ENCODE data around the gene ABCD2.

- TF ChIP-seq BHLHE40 (IDR thresholded peaks at IDR 0.05; ENCODE audit: borderline replicate concordance) (no peak), CTBP1 (IDR thresholded peaks at IDR 0.05; ENCODE audit: borderline replicate concordance) (no peak), PKNOX1 (IDR thresholded peaks at IDR 0.05) (no peak), ARNT (IDR thresholded peaks at IDR 0.05) (no peak), HDGF (IDR thresholded peaks at IDR 0.05; ENCODE audit: borderline replicate concordance) (no peak), FOXM1 (IDR thresholded peaks at IDR 0.05; ENCODE audit: borderline replicate concordance) (no peak), SUZ12 (IDR thresholded peaks at IDR 0.05) (no peak), FOXA1 (IDR thresholded peaks at IDR 0.05) (no peak), FOXK2 (IDR thresholded peaks at IDR 0.05) (no peak), NFRKB (IDR thresholded peaks at IDR 0.05) (no peak), SP1 (IDR thresholded peaks at IDR 0.05) (no peak), ELF4 (IDR thresholded peaks at IDR 0.05) (no peak), L3MBTL2 (conservative IDR thresholded peaks at IDR 0.05) (no peak), LEF1 (IDR thresholded peaks at IDR 0.05; ENCODE audit: borderline replicate concordance) (no peak)
Measured at GRCh38 chr12:39592295-39592694, 27.3 kb downstream of the ABCD2 start.

All from HEK293T (cell line).